Peyer's patch (tissue), 4 donors: Measurements from ENCODE around the gene P3H4.

ENCODE experiments used
- POLR2A ChIP-seq, 2 donors: fragments of 450-650 bp; IDR thresholded peaks; one replicate each; pipeline ENCODE4 v1.5.1; 2017; ENCODE audit warnings: antibody characterized with exemption in 2 of 2, mild to moderate bottlenecking in 2 of 2, moderate library complexity in 2 of 2
- TF ChIP-seq, protein P1 (sequence below), 6 experiments: fragments of 450-650 bp in 4 of 6; fragments of 200-600 bp in 2 of 6; sonication (generic) in 1 of 6; IDR thresholded peaks; one replicate each; pipeline ENCODE4 v1.5.1; 2017 to 2019; ENCODE audit warnings: antibody characterized with exemption in 6 of 6, mild to moderate bottlenecking in 3 of 6, moderate library complexity in 1 of 6

DNA sequence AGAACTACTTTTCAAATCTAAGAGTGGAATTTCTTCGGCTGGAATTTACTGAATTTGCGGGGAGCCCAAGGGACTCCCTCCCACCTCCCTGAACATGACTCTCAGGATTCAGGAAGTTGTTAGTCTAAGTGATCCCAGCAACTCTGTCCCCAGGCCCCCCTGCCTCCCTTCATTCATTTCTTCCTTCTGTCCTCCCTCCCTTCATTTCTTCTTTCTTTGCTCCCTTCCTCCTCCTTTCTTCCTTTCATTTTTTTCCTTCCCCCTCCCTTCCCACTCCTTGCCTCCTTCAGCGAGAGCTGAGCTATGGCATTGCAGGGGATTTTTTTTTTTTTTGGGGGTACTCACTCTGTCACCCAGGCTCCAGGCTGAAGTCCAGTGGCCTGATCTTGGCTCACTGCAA, 14.4 kb downstream of the P3H4 start:
- TF ChIP-seq, protein P1, sequence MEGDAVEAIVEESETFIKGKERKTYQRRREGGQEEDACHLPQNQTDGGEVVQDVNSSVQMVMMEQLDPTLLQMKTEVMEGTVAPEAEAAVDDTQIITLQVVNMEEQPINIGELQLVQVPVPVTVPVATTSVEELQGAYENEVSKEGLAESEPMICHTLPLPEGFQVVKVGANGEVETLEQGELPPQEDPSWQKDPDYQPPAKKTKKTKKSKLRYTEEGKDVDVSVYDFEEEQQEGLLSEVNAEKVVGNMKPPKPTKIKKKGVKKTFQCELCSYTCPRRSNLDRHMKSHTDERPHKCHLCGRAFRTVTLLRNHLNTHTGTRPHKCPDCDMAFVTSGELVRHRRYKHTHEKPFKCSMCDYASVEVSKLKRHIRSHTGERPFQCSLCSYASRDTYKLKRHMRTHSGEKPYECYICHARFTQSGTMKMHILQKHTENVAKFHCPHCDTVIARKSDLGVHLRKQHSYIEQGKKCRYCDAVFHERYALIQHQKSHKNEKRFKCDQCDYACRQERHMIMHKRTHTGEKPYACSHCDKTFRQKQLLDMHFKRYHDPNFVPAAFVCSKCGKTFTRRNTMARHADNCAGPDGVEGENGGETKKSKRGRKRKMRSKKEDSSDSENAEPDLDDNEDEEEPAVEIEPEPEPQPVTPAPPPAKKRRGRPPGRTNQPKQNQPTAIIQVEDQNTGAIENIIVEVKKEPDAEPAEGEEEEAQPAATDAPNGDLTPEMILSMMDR (IDR thresholded peaks at IDR 0.05) = no peak
- TF ChIP-seq POLR2A (IDR thresholded peaks at IDR 0.05) = no peak
